Measurements from ENCODE around the gene HNF1B.

DNA sequence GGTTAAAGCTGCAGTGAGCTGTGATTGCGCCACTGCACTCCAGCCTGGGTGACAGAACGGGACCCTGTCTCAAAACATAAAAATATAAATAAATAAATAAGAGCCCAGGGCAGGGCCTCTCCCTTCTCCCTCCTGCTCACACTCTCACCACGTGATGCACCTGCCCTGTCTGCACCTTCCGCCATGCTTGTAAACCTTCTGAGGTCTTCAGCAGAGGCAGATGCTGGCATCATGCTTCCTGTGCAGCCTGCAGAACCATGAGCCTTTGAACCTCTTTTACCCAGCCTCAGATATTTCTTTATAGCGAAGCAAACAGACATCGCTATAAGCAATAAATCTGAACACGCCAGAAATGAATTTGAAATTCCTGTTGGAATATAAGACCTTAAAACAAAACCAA, 48.5 kb downstream of the HNF1B start:
- TF ChIP-seq, protein P1, sequence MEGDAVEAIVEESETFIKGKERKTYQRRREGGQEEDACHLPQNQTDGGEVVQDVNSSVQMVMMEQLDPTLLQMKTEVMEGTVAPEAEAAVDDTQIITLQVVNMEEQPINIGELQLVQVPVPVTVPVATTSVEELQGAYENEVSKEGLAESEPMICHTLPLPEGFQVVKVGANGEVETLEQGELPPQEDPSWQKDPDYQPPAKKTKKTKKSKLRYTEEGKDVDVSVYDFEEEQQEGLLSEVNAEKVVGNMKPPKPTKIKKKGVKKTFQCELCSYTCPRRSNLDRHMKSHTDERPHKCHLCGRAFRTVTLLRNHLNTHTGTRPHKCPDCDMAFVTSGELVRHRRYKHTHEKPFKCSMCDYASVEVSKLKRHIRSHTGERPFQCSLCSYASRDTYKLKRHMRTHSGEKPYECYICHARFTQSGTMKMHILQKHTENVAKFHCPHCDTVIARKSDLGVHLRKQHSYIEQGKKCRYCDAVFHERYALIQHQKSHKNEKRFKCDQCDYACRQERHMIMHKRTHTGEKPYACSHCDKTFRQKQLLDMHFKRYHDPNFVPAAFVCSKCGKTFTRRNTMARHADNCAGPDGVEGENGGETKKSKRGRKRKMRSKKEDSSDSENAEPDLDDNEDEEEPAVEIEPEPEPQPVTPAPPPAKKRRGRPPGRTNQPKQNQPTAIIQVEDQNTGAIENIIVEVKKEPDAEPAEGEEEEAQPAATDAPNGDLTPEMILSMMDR (IDR thresholded peaks at IDR 0.05): no peak
- no peak for TF ChIP-seq POLR2A (IDR thresholded peaks at IDR 0.05)
